Measurements from ENCODE around the gene C9orf50.

Gene C9orf50

DNA sequence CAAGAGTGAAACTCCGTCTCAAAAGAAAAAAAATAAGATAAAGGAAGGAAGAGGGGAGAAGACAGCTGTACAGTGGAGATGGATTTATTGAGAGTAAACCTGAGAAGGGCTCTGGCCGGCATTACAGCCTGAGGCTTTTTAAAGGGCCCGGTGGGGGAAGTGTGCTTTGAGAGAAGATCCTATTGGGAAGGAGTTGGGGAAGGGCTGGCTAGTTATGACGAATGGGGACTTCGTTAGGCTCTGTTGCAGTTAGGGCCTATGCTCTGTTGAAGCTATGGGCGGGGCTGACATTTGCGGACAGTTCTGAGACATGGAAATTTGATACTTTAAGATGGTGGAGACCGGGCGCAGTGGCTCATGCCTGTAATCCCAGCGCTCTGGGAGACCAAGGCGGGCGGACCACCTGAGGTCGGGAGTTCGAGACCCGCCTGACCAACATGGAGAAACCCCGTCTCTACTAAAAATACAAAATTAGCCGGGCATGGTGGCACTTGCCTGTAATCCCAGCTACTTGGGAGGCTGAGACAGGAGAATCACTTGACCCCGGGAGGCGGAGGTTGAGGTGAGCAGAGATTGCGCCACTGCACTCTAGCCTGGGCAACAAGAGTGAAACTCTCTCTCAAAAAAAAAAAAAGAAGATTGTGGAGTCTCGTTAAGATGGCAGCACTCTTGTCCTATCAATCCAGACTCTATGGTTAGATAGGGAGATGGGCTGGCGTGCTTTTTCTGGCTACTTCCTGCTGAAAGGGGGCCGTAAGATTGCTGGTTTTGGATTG lies 33.2 kb downstream of the C9orf50 start:
- TF ChIP-seq TAF1 (IDR thresholded peaks at IDR 0.05; ENCODE audit: low read depth) (no peak), YY1 (IDR thresholded peaks at IDR 0.05; ENCODE audit: low read depth) (0 out of 2 replicates have a peak, but pooled peaks have one; percentile 28)

DNA sequence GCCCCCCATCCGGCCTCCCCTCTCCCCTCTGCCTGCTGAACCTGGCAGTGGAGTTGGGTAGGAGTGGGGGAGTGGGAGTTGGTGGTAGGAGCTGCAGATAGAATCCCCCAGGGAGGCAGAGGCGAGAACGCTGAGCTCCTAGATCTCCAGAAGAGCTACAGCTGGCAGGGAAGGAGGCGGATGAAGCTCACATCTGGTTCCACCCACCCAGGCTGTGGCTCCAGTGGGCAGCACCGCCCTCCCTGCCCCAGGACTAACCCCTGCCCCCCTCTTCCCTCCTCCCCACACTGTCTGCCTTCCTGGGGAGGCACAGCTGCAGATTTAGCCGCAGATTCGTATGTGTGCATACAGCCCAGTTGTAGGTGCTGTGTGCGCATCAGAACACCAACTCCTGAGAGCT lies 34.2 kb downstream of the C9orf50 start:
- TF ChIP-seq, protein P1, sequence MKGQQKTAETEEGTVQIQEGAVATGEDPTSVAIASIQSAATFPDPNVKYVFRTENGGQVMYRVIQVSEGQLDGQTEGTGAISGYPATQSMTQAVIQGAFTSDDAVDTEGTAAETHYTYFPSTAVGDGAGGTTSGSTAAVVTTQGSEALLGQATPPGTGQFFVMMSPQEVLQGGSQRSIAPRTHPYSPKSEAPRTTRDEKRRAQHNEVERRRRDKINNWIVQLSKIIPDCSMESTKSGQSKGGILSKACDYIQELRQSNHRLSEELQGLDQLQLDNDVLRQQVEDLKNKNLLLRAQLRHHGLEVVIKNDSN (IDR thresholded peaks at IDR 0.05), result no peak

DNA sequence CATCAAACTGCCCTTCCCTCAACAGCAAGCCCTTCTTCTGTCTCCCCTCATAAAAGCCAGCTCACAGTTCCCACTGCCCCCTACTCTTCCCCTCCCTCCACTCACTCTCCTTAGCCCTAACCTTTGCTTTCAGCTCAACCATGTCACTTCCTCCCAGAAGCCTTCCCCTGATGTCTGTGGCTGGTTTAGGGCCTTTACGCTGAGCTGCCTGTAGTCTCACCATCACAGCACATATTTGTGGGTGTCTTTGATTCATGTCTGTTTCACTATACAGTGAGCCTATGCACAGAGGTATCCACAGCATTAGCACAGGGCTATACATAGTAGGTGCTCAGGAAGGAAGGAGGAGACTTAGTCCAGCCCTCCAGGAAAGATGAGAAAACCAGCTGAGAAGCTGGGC lies 34.7 kb downstream of the C9orf50 start:
- TF ChIP-seq CEBPB (IDR thresholded peaks at IDR 0.05) (no peak), TEAD4 (IDR thresholded peaks at IDR 0.05) (no peak), NFIC (IDR thresholded peaks at IDR 0.05) (no peak), ZBTB7A (IDR thresholded peaks at IDR 0.05; ENCODE audit: low read depth) (no peak), TAF1 (IDR thresholded peaks at IDR 0.05; ENCODE audit: low read depth) (no peak), YY1 (IDR thresholded peaks at IDR 0.05; ENCODE audit: low read depth) (no peak), TCF12 (IDR thresholded peaks at IDR 0.05; ENCODE audit: low read depth) (no peak), EP300 (IDR thresholded peaks at IDR 0.05; ENCODE audit: borderline replicate concordance) (no peak), CREB1 (IDR thresholded peaks at IDR 0.05; ENCODE audit: low read depth) (no peak), RAD21 (IDR thresholded peaks at IDR 0.05; ENCODE audit: low read depth) (no peak), EGR1 (IDR thresholded peaks at IDR 0.05) (no peak), FOXM1 (IDR thresholded peaks at IDR 0.05; ENCODE audit: borderline replicate concordance, low read depth) (no peak)
- TF ChIP-seq, protein P1 (IDR thresholded peaks at IDR 0.05), result no peak
- TF ChIP-seq, protein P2, sequence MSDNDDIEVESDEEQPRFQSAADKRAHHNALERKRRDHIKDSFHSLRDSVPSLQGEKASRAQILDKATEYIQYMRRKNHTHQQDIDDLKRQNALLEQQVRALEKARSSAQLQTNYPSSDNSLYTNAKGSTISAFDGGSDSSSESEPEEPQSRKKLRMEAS (IDR thresholded peaks at IDR 0.05), result no peak
- TF ChIP-seq, protein P3, sequence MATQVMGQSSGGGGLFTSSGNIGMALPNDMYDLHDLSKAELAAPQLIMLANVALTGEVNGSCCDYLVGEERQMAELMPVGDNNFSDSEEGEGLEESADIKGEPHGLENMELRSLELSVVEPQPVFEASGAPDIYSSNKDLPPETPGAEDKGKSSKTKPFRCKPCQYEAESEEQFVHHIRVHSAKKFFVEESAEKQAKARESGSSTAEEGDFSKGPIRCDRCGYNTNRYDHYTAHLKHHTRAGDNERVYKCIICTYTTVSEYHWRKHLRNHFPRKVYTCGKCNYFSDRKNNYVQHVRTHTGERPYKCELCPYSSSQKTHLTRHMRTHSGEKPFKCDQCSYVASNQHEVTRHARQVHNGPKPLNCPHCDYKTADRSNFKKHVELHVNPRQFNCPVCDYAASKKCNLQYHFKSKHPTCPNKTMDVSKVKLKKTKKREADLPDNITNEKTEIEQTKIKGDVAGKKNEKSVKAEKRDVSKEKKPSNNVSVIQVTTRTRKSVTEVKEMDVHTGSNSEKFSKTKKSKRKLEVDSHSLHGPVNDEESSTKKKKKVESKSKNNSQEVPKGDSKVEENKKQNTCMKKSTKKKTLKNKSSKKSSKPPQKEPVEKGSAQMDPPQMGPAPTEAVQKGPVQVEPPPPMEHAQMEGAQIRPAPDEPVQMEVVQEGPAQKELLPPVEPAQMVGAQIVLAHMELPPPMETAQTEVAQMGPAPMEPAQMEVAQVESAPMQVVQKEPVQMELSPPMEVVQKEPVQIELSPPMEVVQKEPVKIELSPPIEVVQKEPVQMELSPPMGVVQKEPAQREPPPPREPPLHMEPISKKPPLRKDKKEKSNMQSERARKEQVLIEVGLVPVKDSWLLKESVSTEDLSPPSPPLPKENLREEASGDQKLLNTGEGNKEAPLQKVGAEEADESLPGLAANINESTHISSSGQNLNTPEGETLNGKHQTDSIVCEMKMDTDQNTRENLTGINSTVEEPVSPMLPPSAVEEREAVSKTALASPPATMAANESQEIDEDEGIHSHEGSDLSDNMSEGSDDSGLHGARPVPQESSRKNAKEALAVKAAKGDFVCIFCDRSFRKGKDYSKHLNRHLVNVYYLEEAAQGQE (IDR thresholded peaks at IDR 0.05; ENCODE audit: low read depth), result no peak

DNA sequence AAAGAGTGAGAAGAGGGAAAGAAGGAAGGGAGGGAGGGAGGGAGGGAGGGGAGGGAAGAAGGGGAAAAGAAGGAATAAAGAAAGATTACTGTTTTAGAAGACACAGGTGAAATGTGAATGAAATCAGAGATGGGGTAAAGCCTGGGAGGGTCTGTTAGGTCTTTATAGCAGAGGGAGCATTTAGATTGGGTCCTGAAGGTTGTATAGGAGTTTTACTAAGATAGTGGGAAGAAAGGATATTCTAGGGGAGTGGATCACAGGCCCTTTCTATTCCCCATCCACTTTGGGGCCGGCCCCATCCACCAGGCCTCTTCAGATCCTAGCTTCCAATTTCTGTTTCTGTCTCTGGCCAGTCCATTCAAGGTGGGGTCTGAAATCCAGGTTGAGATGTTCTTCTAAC lies 35.5 kb downstream of the C9orf50 start:
- TF ChIP-seq TCF12 (IDR thresholded peaks at IDR 0.05; ENCODE audit: low read depth) (no peak), CREB1 (IDR thresholded peaks at IDR 0.05; ENCODE audit: low read depth) (no peak), FOXM1 (IDR thresholded peaks at IDR 0.05; ENCODE audit: borderline replicate concordance, low read depth) (no peak), EP300 (IDR thresholded peaks at IDR 0.05; ENCODE audit: borderline replicate concordance) (no peak), TAF1 (IDR thresholded peaks at IDR 0.05; ENCODE audit: low read depth) (no peak), CEBPB (IDR thresholded peaks at IDR 0.05) (no peak), EGR1 (IDR thresholded peaks at IDR 0.05) (no peak), NFIC (IDR thresholded peaks at IDR 0.05) (no peak), TEAD4 (IDR thresholded peaks at IDR 0.05) (no peak), RAD21 (IDR thresholded peaks at IDR 0.05; ENCODE audit: low read depth) (no peak)
- TF ChIP-seq, protein P2 (IDR thresholded peaks at IDR 0.05), result no peak
- TF ChIP-seq, protein P3 (IDR thresholded peaks at IDR 0.05; ENCODE audit: low read depth), result no peak
- TF ChIP-seq, protein P1 (IDR thresholded peaks at IDR 0.05), result no peak

DNA sequence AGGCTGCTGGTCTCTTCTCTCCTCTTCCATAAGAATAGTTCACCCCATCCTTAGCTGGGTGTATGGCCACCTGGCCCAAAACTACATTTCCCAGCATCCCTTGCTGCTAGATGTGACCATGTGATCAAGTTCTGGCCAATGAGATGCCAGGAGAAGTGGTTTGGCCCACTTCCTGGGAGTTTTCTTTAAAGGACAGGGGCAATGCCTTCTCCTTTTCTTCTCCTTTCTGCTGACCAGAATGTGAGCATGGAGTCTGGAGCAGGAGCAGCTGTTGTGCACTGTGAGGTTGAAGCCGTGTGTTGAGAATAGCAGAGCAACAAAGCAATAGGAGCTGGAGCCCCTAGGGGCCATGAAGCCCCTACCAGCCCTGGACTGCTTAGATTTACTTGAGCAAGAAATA lies 36.8 kb downstream of the C9orf50 start:
- TF ChIP-seq CREB1 (IDR thresholded peaks at IDR 0.05; ENCODE audit: low read depth) (no peak), FOXM1 (IDR thresholded peaks at IDR 0.05; ENCODE audit: borderline replicate concordance, low read depth) (no peak), TAF1 (IDR thresholded peaks at IDR 0.05; ENCODE audit: low read depth) (no peak), CEBPB (IDR thresholded peaks at IDR 0.05) (no peak), TEAD4 (IDR thresholded peaks at IDR 0.05) (no peak), RAD21 (IDR thresholded peaks at IDR 0.05; ENCODE audit: low read depth) (no peak), YY1 (IDR thresholded peaks at IDR 0.05; ENCODE audit: low read depth) (peak; percentile 78; the same call in 1 of the 2 replicates), NFIC (IDR thresholded peaks at IDR 0.05) (no peak), EGR1 (IDR thresholded peaks at IDR 0.05) (no peak), TCF12 (IDR thresholded peaks at IDR 0.05; ENCODE audit: low read depth) (no peak)
- TF ChIP-seq, protein P2 (IDR thresholded peaks at IDR 0.05), result 0 out of 2 replicates have a peak, but pooled peaks have one; percentile 16
- TF ChIP-seq, protein P1 (IDR thresholded peaks at IDR 0.05), result peak; percentile 98
- TF ChIP-seq, protein P3 (IDR thresholded peaks at IDR 0.05; ENCODE audit: low read depth), result no peak

Measured in Ishikawa (cell line).